GM20000 (cell line): Measurements from ENCODE around the gene LRRC2.

Experiments used
- DNase-seq: peaks from one replicate; pipeline ENCODE4 v3.0.0; 2012; ENCODE audit warnings: low spot score
- TF ChIP-seq, protein P1 (sequence below): IDR thresholded peaks from 2 replicates; pipeline ENCODE4 v1.5.1; 2012; ENCODE audit warnings: mild to moderate bottlenecking, control low read depth; ENCODE audit errors: extremely low read depth, missing control alignments

Gene LRRC2

DNA sequence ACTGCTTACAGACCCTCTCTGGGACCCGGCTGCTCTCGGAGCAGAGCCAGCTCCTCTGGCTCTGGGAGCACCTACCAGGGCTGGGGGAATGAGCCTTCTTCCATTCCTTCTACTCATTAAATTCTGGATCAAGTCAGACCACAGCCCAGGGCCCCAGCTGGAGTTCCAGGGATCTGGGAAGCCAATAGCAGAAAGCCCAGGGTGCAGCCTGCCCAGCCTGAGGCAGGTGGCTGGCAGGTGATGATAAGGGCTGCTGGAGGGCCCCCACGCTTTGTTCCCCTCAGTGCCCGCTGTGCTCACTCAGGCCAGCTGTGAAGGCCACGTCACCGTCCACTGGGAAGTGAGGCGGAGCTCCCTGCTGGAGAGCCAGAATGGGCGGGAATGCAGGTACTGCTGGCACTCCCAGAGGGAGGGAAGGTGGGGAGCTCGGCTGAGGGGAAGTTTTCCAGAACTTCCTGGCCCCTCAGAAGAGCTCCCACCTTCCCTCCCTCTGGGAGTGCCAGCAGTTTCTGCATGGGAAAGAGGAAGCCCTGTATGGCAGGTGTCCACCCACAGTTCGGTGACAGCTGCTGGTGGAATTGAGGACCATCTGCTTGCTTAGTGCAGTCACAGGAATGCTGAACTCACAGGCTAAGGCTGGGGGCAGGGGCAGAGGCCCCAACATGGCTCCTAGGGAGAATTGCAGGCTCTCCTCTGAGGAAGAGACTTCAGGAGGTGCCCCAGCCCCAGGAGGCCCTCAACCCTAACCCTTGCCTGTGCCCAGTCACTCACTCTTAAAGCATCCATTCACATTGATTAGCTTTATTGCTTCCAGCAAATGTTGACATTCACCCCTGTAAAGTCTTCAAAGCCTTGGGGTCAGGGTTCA is 81.0 kb downstream of the LRRC2 start:
- no peak for DNase-seq
- TF ChIP-seq, protein P1, sequence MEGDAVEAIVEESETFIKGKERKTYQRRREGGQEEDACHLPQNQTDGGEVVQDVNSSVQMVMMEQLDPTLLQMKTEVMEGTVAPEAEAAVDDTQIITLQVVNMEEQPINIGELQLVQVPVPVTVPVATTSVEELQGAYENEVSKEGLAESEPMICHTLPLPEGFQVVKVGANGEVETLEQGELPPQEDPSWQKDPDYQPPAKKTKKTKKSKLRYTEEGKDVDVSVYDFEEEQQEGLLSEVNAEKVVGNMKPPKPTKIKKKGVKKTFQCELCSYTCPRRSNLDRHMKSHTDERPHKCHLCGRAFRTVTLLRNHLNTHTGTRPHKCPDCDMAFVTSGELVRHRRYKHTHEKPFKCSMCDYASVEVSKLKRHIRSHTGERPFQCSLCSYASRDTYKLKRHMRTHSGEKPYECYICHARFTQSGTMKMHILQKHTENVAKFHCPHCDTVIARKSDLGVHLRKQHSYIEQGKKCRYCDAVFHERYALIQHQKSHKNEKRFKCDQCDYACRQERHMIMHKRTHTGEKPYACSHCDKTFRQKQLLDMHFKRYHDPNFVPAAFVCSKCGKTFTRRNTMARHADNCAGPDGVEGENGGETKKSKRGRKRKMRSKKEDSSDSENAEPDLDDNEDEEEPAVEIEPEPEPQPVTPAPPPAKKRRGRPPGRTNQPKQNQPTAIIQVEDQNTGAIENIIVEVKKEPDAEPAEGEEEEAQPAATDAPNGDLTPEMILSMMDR: no peak

GRCh38 chr3:46484388-46484787 is 81.7 kb downstream of the LRRC2 start:
- no peak for DNase-seq
- TF ChIP-seq, protein P1: no peak

- no peak for DNase-seq
- TF ChIP-seq, protein P1: no peak
Measured at GRCh38 chr3:46483825-46484224, 82.3 kb downstream of the LRRC2 start.

DNA sequence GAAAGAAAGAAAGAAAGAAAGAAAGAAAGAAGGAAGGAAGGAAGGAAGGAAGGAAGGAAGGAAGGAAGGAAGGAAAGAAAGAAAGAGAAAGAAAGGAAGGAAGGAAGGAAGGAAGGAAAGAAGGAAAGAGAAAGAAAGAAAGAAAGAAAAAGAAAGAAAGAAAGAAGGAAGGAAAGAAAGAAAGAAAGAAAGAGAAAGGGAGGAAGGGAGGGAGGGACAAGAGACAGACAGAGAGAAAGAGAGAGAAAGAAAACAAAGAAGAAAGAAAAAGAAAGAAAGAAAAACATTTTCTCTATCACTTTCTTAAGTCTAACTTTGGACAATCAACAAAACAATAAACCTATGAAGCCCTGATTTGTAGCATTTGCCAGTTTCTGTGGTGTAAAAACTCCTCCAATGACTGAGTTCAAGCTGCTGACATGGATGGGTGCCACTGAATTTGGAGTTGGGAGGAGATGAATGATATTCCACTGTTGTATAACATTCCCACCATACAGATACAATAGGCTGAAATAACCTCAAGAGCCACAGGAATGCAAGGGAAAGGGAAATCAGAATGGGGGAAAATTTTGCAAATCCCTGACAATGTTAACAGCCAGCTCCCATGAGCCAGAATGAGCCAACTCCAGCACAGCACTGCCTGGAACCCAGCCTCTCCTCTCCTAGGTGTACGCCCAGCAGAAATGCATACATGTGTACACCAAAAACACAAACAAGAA is 83.3 kb downstream of the LRRC2 start:
- no peak for DNase-seq
- TF ChIP-seq, protein P1: no peak

DNA sequence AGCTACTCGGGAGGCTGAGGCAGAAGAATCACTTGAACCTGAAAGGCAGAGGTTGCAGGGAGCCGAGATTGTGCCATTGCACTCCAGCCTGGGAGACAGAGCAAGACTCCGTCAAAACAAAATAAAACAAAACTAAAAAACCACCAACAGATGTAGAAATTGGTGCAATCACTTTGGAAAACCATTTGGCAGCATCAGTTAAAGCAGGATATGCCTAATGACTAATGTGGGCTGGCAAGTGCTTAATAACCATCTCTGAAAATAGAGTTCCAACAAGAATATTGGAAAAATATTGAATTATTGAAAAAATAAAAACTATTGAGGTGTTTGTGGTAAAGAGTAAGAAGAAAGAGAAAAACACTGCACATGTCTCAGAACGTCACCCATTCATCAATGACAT is 84.5 kb downstream of the LRRC2 start:
- no peak for DNase-seq
- TF ChIP-seq, protein P1: no peak

GRCh38 chr3:46480491-46481195 is 85.5 kb downstream of the LRRC2 start:
- DNase-seq: no peak

More at GRCh38 chr3:46480491-46481195, 85.5 kb downstream of the LRRC2 start:
- TF ChIP-seq, protein P1: no peak
